Endothelial cell (in vitro differentiated cells): ENCODE measurements around the gene CDKN3. TPM values are rescaled to one million over a fixed set of nuclear protein-coding genes. Genes with fewer than 3 reads are reported as not detected.

ENCODE experiments used
- DNase-seq: peaks from one replicate; pipeline ENCODE4 v3.0.0; 2021; ENCODE audit warnings: low spot score
- H3K27ac Mint-ChIP-seq: one replicate; pipeline ENCODE4 v1.8.0; 2021; ENCODE audit warnings: mixed read lengths, inconsistent platforms; ENCODE audit not compliant: unreplicated experiment
- H3K27me3 Mint-ChIP-seq: one replicate; pipeline ENCODE4 v1.8.0; 2021; ENCODE audit warnings: mild to moderate bottlenecking, moderate library complexity, mixed read lengths, inconsistent platforms; ENCODE audit not compliant: unreplicated experiment
- H3K36me3 Mint-ChIP-seq: one replicate; pipeline ENCODE4 v1.8.0; 2021; ENCODE audit warnings: mild to moderate bottlenecking, low read depth, mixed read lengths, inconsistent platforms; ENCODE audit not compliant: unreplicated experiment
- H3K4me1 Mint-ChIP-seq: one replicate; pipeline ENCODE4 v1.8.0; 2021; ENCODE audit warnings: mild to moderate bottlenecking, mixed read lengths, inconsistent platforms; ENCODE audit not compliant: unreplicated experiment
- H3K4me3 Mint-ChIP-seq: one replicate; pipeline ENCODE4 v1.8.0; 2021; ENCODE audit warnings: mild to moderate bottlenecking, mixed read lengths, inconsistent platforms; ENCODE audit not compliant: unreplicated experiment
- H3K9me3 Mint-ChIP-seq: one replicate; pipeline ENCODE4 v1.8.0; 2021; ENCODE audit warnings: mixed read lengths, inconsistent platforms; ENCODE audit not compliant: unreplicated experiment
- total RNA-seq: library from RNA; stranded (reverse); fragmentation: NEBNext Ultra II Directional; extraction: Animal tissue kit (Norgen Biotek cat#: 25700); gene quantifications from one replicate; pipeline ENCODE4 v1.2.1, GENCODE V29; 2021; ENCODE audit not compliant: unreplicated experiment
- TF ChIP-seq, protein P1 (sequence below): fragments of 200-600 bp; sonication (generic); IDR thresholded peaks from one replicate; pipeline ENCODE4 v1.5.0; 2021; ENCODE audit warnings: antibody characterized with exemption; ENCODE audit not compliant: unreplicated experiment

Gene CDKN3
- total RNA-seq, 1 donor from 2014 or later: 12.2 TPM

DNA sequence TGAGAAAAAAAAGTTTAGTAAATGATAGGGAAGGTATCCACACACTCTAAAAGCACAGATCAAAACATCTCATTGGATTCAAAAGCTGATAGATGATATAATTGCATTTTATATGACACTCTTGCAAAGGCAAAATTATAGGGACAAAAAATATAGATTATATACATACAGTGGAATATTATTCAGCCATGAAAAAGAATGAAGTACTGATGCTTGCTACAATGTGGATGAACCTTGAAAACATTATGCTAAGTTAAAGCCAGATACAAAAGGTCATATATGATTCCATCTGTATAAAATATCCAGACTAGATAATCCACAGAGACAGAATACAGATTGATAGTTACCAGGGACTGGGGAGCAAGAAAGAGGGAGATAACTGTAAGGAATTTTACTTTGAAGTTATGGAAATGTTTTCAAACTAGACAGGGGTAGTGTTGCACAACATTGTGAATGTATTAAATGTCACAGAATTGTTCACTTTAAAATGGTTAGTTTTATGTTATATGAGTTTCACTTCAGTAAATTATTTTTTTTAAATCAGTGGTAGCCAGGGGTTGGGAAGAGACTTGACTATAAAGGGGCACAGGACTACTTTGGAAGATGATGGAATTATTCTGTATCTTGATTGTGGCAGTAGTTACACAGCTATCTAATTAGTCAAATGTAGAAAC, 41.7 kb upstream of the CDKN3 start:
- peaks cover 4% of the 10 kb centered on the region for H3K36me3 Mint-ChIP-seq
- TF ChIP-seq, protein P1, sequence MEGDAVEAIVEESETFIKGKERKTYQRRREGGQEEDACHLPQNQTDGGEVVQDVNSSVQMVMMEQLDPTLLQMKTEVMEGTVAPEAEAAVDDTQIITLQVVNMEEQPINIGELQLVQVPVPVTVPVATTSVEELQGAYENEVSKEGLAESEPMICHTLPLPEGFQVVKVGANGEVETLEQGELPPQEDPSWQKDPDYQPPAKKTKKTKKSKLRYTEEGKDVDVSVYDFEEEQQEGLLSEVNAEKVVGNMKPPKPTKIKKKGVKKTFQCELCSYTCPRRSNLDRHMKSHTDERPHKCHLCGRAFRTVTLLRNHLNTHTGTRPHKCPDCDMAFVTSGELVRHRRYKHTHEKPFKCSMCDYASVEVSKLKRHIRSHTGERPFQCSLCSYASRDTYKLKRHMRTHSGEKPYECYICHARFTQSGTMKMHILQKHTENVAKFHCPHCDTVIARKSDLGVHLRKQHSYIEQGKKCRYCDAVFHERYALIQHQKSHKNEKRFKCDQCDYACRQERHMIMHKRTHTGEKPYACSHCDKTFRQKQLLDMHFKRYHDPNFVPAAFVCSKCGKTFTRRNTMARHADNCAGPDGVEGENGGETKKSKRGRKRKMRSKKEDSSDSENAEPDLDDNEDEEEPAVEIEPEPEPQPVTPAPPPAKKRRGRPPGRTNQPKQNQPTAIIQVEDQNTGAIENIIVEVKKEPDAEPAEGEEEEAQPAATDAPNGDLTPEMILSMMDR: no peak
- no peak overlapping the region for H3K27ac Mint-ChIP-seq

GRCh38 chr14:54355698-54356097, 41.1 kb upstream of the CDKN3 start:
- Mint-ChIP-seq H3K27me3 (no peaks in the 10 kb centered on the region), H3K9me3 (peaks cover 7% of the 10 kb centered on the region), H3K36me3 (peaks cover 4% of the 10 kb centered on the region), H3K4me1 (peaks cover 3% of the 10 kb centered on the region), H3K27ac (no peak overlapping the region), H3K4me3 (no peak overlapping the region)
- DNase-seq: no peak
- TF ChIP-seq, protein P1: no peak

More for the DNA sequence above, 41.7 kb upstream of the CDKN3 start:
- peaks cover 7% of the 10 kb centered on the region for H3K9me3 Mint-ChIP-seq
- H3K27me3 Mint-ChIP-seq: no peaks in the 10 kb centered on the region
- no peak overlapping the region for H3K4me3 Mint-ChIP-seq
- H3K4me1 Mint-ChIP-seq: peaks cover 3% of the 10 kb centered on the region
- no peak for DNase-seq

DNA sequence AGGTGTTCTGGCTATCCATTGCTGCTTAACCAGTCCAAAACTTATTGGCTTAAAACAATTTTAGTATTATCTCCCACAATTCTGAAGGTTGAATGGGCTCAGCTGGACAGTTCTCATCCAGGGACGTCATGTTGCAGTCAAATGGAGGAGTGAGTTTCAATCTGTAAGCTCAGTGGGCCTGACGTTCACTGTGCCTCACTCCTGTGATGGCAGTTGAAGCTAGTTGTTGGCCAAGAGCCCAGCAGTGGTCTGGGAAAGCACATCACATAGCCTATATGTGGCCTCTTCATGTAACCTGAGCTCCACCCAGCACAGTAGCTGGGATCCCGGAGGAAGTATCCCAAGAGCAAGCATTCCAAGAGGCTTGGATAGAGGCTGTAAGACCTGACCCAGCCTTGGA, 40.6 kb upstream of the CDKN3 start:
- peaks cover 6% of the 10 kb centered on the region for H3K4me1 Mint-ChIP-seq
- peaks cover 4% of the 10 kb centered on the region for H3K36me3 Mint-ChIP-seq
- TF ChIP-seq, protein P1: no peak
- peaks cover 7% of the 10 kb centered on the region for H3K9me3 Mint-ChIP-seq
- H3K27ac Mint-ChIP-seq: no peak overlapping the region
- H3K4me3 Mint-ChIP-seq: no peak overlapping the region
- H3K27me3 Mint-ChIP-seq: no peaks in the 10 kb centered on the region
- DNase-seq: no peak

DNA sequence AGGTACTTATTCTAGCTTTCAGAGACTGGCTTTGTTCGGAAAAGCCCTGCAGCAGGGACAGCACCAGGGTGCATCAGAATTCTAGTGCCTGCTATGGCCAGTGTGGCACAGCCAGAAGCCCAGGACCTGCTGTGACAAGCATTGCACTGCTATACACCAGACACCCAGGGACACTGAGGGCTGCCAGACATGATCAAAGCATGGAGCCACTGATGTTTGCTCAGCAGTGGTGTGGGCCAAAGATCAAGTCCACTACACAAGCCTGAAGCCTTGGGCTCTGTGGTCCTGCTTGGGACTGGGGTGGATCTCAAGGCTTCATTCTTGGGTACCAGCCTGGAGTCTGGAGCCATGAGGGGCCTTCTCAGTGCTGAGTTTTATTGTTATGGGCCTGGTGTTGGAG, 36.1 kb upstream of the CDKN3 start:
- peaks cover 42% of the 10 kb centered on the region for H3K4me1 Mint-ChIP-seq
- H3K4me3 Mint-ChIP-seq: no peak overlapping the region
- no peaks in the 10 kb centered on the region for H3K36me3 Mint-ChIP-seq
- TF ChIP-seq, protein P1: no peak
- no peak for DNase-seq
- no peak overlapping the region for H3K27ac Mint-ChIP-seq
- no peaks in the 10 kb centered on the region for H3K9me3 Mint-ChIP-seq
- peaks cover 2% of the 10 kb centered on the region for H3K27me3 Mint-ChIP-seq

GRCh38 chr14:54362089-54362504, 34.7 kb upstream of the CDKN3 start:
- H3K9me3 Mint-ChIP-seq: no peaks in the 10 kb centered on the region
- peaks cover 55% of the 10 kb centered on the region for H3K4me1 Mint-ChIP-seq
- H3K4me3 Mint-ChIP-seq: no peak overlapping the region
- TF ChIP-seq, protein P1: no peak
- peak overlapping the region; percentile 84 for H3K27ac Mint-ChIP-seq
- H3K36me3 Mint-ChIP-seq: no peaks in the 10 kb centered on the region
- DNase-seq: no peak
- peaks cover 4% of the 10 kb centered on the region for H3K27me3 Mint-ChIP-seq
